Germinal center (tissue), 1 donor: ENCODE results near the gene TLR10.
"Not testable (repeated sequence)": the region's sequence is repeated elsewhere in the genome, so short reads cannot be mapped to it uniquely, and the experiment has no call there.

Source experiments
- DNase-seq: peaks from one replicate; pipeline ENCODE4 v3.0.0; 2012; ENCODE audit warnings: mixed read lengths, low spot score

Gene TLR10

DNA sequence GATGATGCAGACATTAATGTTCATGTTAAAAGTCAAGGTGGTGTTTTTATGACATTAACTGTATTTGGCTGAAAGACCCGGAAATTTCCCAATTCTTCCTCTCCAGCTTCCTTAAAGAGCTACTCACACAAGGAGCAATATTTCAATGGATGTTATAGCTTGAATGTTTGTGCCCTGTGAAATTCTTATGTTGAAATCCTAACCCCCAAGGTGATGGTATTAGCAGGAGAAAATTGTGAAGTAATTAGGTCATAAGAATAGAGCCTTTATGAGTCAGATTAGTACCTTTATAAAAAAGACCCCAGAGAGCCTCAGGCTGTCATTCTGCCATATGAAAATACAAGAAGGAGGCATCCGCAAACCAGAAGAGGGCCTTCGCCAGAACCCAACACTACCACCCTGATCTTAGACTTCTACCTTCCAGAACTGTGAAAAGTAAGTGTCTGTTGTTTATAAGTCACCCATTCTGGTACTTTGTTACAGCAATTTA is 18.2 kb upstream of the TLR10 start:
- no peak for DNase-seq

DNA sequence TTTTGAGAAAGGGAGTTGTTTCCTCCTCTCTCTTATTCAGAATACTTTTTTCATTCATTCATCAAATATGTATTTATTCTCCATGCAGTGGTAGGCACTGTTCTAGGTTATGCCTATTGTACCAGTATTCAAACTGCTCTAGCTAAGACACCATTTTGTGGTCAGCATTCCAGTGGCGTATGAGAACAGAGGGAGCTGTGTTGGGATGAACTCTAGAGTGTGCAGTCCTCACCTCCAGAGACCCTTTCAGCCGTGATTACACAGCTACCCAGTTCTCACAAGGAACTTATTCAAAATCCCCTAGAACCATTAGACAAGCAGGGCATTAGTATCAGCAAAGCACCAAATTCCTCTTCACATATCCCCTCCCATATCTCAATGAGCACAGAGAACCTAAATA is 17.6 kb upstream of the TLR10 start:
- no peak for DNase-seq

DNA sequence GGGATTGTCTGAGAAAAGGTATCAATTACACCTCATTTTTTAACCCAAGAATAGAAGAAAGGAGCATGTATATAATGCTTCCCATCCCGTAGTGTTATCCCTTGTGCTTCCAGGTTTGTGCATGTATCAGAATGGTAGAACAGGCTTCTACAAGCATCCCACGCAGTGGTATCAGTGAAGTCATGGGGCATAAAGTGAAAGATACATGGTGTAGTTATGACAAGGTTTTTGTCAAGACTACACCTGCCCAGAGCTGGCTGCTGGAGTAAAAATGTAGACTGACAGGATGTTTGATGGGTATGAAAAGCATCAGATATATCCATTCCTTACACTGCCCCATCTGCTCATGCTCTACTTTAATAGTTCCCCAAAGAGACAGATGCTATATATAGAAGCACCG is 12.3 kb upstream of the TLR10 start:
- DNase-seq = no peak

DNA sequence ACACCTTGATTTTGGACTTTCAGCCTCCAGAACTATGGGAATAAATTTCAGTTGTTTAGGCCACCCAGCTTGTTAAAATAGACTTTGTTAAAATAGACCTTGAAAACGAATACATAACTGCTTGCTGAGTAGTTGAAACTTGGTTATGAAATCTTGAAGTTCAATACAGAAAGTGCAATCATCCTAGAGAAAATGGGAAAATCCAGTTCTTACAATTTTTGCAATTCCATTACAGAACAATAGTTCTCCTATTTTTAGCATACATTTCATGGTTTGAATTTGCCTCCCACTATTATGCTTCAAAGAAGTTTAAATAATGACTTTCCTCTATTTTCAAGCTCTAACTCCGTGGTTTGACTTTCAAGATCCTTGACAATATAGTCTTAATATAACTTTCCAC is 11.3 kb upstream of the TLR10 start:
- DNase-seq = no peak

DNA sequence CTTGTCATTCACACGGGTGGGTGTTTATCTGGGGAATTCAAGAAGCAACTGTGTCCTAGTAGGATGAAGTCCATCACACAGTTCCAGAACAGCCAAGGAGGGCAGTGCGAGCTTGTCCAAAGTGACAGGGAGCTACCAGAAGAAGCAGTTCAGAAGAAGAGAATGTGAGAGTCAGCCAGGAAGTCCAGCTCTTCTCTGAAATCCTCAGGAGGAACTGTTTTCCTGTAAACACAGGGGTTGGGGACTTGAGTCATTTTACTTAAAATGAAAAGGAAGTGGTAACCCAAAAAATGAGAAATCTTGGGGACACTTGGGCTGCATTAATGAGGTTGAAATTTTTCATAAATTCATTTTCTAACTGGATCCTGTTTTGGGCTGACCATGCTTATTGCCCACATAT is 8.2 kb upstream of the TLR10 start:
- no peak for DNase-seq

DNA sequence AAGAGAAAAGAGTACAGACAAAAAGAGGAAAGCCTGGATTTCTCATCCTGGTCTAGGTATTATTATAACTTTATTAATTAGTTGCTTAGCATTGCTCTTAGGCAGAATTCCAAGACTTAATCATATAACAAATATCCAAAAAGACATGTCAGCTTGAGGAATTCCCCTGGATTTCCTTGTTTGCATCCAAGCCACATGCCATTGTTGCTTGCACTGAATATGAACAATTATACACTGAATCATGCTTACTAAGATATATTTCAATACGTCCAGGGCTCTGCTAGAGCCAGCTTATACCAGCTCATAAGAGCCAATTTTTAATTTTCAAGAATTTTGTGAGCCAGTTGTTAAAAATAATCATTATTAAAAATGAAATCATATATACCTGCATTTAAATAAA is 5.5 kb upstream of the TLR10 start:
- DNase-seq = no peak

DNA sequence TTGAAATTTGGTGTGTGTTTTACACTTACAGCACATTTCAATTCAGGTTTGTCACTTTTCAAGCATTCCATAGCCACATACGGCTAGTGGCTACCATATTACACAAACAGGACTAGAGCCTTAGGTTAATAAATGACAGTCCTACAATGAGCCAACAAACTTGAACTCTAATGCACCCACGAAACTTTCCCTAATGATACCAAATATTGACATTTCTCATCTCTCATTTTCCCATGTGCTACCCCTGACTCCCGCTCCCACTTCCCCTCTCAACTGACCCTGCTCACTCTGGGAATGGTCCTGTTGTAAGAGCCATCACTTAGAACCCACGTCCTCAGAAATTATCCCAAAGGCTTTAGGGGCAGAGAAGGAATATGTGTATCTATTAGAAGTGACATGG is 4.9 kb upstream of the TLR10 start:
- no peak for DNase-seq

DNA sequence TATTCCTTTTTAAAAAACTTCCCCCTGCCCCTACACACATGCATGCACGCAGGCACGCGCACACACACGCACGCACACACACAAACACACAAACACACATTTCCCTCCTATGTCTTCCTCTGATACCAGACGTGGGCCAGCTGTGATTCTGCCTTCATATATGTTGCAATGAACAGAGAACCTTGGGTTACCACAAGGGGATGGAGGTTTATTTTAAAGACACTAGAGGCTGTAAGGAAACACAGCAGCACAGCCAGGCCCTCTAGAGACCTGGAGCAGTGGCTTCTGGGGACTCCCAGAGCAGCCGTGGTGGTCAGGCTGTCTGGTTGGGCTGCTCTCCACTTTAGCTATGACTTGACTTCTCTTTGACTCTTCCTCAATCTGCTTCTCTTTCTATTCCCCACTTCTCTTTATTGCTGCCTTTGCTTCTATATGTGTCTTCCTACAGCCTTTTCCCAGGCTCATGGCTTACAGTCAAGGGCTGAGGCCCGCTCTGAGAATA is 3.2 kb upstream of the TLR10 start:
- DNase-seq = peak; percentile 49

DNA sequence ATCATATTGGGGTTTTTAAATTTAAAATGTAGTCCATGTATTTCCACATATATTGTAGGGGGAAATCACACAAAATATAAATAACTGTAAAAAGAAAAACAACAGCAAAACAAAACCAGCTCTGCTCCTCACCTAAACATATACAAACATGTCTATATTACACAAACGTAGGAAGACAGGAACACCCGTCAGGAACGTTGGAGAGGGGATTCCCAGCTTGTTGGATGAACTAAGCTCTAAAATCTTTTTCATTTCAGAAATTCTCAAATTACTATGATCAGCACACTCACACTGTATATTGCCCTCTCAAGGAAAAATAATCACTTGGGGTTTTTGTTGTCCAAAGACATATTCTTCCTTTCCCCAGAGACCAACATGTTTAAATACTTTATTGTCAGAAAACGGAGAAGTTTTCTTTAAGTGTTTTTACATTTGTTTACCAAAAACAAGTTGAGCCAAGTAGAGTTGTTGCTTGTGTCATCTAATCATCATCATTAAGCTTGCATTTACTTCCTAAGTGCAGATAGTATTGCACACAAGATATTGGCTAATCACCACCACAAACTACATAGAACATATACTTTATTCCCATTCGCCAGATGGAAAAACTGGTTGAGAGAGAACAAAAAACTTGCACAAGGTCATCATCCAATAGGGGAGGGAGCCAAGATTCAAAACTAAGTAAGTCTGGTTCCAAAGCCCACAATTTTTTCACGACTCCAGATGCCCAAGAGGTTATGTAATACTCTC is 2.4 kb upstream of the TLR10 start:
- no peak for DNase-seq

DNA sequence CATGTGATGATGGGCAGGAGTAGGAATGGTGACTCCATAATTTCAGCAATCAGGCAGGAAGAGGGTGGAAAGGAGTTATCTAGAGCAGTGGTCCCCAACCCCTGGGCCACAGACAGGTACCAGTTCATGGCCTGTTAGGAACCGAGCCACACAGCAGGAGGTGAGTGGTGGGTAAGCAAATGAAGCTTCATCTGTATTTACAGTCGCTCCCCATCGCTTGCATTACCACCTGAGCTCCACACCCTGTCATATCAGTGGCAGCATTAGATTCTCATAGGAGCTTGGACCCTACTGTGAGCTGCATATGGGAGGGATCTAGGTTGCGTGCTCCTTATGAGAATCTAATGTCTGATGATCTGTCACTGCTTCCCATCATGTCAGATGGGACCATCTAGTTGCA is 1.4 kb upstream of the TLR10 start:
- DNase-seq = no peak

DNA sequence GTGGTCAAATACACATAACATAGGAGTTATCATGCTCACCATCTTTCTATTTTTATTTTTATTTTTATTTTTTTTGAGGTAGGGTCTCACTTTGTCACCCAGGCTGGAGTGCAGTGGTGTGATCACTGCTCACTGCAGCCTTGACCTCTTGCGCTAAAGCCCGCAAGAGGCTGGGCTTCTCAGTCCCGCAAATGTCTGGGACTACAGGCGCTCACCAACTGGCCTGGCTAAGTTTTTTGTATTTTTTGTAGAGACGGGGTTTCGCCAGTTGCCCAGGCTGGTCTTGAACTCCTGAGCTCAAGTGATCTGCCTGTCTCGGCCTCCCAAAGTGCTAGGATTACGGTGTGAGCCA is 295 bp upstream of the TLR10 start:
- no peak for DNase-seq

DNA sequence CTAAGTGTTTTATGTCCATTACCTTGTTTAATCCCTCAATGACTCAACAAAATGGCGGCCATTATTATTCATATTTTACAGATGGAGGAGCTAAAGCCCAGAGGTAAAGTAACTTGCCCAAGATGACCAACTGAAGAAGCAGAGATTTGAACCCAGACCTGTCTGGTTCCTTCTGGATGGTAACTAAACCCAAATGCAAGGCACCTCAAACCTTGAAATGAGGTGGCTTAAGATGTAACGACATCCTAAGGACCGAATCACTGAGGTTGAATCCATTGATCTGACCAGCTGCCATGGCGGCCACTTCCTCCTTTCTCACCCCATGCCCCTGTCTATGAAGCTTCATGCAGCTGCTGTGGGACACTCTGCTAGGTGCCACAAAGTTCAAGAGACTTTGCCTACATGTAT is 932 bp downstream of the TLR10 start:
- DNase-seq = no peak

DNA sequence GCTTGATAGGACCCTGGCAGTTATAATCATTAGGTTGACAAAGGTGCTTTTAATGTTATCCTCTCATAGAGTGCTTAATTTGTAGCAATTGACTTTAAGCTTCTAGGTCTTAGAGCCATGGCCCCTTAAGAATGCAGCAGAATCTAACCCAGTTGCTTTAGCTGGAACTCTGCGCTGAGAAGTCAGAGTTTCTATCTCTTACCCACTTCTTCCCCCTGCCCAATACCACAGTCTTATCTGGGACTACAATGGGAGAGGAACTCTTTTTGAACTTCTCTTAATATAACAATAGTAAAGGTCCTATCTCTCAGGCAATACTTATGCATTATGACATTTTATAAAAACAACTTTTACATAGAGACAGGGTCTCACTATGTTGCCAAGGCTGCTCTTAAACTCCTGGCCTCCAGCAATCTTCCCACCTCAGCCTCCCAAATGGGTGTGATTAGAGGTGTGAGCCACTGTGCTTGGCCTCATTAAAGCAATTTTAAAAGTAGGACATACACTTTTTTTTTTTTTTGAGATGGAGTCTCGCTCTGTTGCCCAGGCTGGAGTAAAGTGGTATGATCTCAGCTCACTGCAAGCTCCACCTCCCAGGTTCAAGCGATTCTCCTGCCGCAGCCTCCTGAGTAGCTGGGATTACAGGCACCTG is 1.8 kb downstream of the TLR10 start:
- no peak for DNase-seq

DNA sequence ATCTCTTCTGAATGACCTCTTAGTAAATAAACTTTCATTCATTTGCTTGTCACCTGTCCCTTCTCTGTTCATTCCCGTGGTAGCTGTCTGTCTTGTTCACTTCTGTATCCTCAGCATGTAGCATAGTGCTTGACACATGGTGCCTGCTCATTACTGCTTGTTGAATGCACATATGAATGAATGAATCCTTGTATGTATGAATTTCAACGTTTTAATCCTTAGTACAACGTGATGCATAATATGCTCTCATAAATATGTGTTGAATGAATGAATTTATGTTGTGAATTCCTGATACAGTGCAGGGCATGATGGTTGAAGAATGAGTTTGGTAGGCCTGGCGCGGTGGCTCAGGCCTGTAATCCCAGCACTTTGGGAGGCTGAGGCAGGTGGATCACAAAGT is 3.0 kb downstream of the TLR10 start:
- DNase-seq = no peak

DNA sequence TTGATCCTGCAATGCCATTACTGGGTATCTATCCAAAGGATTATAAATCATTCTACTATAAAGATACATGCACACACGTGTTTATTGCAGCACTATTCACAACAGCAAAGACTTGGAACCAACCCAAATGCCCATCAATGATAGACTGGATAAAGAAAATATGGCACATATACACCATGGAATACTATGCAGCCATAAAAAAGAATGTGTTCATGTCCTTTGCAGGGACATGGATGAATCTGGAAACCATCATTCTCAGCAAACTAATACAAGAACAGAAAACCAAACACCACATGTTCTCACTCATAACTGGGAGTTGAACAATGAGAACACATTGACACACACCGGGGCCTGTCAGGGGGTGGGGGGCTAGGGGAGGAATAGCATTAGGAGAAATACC is 4.9 kb downstream of the TLR10 start:
- not testable (repeated sequence) for DNase-seq

DNA sequence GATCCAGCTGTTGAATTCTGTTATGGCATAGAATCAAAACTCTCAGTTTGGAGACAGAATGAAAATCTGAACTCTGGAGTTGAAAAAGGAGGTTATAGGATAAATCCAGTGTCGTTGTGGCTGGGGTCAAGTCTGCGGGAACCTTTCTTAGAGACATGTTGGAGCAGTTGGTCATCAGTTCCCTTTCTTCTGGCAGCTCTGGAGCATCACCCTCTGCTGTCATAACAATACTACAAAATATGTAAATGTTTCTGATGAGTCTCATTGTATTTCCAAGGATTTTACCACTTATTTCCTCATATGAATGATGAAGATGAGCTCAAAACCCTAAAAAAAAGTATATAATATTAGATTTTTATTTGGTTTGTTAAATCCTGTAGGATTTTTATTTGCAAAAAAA is 7.5 kb downstream of the TLR10 start:
- no peak for DNase-seq

DNA sequence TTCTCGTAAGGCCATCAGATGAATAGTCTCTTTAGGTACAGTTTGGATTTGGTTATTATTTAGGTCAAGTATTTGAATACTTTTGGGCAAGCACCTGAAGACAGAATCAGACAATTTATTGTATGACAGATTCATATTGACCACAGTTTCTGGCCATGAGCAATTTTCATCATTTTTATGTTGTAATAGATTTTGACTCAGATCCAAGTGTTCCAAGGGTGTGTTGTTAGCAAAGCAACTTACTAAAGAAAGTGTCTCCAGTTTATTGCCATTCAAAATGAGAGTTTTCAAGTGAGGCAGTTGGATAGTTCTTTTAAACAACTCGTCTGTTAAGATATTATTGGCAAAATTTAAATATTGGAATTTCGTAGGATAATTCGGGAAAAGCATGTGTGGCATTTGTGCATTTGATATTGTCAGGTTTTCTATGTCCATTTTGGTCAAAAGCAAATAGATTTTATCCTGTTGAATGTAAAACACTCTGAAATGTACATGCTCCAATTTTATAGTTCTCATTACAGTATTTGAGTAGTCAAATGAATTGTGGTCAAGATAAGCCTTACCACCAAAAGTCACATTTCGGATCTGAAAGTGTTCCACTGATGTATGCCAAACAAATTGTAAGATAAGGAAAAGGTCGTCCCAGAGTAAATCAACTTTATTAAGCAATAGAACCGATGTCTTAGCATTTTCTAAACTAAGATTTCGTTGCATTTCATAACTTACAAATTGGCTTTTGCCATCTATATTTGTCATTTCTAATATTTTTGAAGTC is 8.4 kb downstream of the TLR10 start:
- no peak for DNase-seq

DNA sequence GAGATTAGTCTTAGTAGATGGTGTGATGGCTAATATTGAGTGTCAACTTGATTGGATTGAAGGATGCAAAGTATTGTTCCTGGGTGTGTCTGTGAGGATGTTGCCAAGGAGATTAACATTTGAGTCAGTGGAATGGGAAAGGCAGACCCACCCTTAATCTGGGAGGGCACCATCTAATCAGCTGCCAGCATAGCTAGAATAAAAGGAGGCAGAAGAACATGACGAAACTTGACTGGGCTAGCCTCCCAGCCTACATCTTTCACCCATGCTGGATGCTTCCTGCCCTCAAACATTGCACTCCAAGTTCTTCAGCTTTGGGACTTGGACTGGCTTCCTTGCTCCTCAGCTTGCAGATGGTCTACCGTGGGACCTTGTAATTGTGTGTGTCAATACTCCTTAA is 12.5 kb downstream of the TLR10 start:
- not testable (repeated sequence) for DNase-seq

DNA sequence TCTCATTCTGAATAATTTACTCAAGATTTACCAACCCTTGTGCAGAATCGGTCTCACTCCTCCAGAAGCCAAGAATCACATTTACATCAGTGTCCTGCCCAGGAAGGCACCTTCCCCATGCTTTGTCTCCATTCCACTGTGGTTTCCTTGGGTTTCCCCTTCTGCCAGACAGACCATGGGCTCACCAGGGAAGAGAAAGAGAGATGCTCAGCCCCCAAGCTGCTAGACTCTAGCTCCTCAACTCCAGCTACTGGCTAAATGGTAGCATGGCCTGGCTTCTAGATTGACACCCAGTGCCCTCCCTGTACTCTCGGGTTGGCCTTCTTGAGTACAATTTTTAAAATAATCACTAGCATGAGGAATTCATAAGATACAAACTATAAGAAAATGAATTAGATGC is 12.9 kb downstream of the TLR10 start:
- DNase-seq = no peak

DNA sequence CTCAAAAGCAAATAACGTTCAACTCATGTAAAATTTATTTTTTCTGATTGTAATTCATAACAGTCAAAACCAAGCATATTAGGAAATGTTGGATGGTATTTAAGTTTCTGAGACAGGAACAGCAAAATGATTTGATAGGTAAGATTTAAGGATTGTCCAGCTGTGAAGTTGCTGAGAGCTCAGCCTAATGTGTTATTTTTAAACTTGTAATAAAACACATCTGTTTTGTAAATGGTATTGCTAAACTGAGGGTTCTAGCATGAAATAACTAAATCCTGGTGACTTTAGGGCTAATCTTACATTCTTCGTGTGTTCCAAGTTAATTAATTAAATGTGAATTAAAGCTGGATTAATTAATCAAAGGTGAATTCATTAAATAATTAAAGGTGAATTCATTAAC is 13.3 kb downstream of the TLR10 start:
- no peak for DNase-seq

DNA sequence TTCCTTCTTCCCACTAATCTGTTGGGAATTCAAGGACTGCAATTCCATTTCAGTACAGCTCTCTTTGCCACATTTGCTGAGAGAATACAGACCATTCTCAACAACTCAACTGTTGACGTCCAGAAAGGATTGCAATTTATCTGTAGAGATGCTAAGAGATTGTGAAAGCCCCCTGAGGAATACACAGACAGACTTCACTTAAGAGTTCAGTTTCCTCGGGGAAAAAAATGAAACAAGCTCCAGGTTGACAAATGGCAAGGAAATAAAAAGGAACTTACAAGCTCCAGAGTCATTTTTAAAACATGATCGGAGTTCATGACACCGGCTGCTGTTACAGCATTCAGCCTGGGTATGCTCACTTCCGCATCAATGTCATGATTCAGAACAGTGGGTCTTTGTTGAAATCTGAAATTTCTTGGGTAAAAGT is 13.8 kb downstream of the TLR10 start:
- DNase-seq = no peak

DNA sequence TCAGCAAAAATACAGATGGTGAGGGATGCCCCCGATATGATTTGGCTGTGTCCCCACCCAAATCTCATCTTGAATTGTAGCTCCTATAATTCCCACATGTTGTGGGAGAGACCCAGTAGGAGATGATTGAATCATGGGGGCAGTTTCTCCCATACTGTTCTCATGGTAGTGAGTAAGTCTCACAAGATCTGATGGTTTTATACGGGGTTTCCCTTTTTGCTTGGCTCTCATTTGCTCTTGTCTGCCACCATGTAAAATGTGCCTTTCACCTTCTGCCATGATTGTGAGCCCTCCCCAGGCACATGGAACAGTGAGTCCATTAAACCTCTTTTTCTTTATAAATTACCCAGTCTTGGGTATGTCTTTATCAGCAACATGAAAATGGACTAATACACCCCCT is 15.8 kb downstream of the TLR10 start:
- DNase-seq = not testable (repeated sequence)

DNA sequence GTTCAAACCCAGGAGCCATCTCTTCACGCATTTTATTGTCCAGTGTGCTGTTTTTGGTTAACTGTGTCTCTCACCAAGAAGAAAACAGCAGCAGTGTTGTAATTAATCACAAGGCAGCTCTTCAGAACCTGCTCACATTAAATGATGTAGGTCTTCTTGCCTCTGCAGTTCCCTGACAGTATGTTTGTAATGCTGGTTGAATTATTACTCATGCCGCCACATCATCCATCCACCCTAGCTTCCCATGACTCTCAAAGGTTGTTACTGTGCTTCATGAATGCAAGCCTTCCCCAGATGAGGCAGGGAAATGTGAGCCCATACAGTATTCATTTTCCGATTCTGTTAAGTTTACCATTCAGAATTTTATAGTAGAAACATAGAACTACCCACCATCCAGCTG is 17.4 kb downstream of the TLR10 start:
- DNase-seq = no peak
